ENCODE results near the gene TP53I13.
A peak's percentile ranks its signal among the peaks of the same experiment; 100 is the strongest.

Gene TP53I13

GRCh38 chr17:29582254-29582765, 13.8 kb downstream of the TP53I13 start:
- DNase-seq, result no peak

DNA sequence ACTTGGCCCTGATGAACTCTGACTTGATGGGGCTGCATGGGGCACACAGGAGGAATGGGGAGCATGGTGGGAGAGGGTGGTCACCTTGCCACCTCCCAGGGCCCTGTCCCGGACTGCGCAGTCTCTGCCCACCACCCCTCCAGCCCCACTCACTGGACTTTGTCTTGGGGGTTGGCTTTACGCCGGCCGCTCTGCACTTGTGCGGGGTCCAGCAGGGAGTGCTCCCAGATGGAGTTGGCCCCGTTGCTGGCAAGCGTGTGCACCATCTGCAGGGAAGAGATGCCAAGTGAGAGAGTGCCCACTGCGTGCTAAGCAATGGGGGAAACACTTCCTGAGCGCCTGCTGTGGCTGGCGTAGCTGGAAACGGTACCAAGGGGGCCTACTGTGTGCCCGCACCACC, 14.3 kb downstream of the TP53I13 start:
- DNase-seq, result no peak

DNA sequence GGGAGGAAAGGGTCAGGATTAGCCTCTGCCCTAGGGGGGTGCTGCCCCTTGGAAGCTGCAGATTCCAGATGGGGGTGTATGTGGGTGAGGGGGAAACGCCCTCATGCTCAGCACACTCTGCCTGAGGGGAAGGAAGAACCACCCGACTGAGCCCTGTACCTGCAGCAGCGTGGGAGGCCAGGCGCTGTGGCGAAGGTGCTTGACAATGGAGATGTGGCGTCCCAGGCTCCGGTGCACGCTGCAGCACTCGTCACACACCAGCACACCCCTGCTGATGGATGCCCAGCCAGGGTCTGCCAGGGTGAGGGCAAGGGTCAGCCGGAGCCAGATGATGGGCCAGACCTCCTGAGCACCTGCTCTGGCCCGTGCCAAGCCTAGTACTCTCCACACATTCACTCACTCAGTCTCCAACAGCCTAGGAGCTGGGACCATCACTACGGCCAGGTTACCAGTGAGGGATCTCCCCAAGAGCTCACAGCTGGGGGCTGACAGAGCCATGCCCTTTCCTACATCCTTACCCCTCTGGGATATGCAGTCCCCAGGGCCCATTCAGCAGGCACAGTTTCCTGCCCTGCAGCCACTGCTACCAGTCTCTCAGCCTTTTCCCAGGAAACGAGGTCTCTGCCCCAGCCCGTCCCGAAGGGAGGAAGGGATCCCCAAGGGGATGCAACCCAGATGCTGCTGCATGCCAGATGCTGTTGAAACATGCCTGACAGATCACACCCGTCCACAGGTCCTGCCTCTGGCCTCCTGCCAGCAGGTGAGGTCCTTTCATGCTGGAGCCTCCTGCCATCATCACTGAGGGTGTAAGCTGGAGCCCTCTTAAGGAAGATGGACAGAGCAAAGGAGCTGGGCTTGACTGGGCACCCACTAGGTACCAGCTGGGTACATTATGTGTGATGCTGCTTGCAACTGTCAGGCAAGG, 15.1 kb downstream of the TP53I13 start:
- DNase-seq, result no peak

DNA sequence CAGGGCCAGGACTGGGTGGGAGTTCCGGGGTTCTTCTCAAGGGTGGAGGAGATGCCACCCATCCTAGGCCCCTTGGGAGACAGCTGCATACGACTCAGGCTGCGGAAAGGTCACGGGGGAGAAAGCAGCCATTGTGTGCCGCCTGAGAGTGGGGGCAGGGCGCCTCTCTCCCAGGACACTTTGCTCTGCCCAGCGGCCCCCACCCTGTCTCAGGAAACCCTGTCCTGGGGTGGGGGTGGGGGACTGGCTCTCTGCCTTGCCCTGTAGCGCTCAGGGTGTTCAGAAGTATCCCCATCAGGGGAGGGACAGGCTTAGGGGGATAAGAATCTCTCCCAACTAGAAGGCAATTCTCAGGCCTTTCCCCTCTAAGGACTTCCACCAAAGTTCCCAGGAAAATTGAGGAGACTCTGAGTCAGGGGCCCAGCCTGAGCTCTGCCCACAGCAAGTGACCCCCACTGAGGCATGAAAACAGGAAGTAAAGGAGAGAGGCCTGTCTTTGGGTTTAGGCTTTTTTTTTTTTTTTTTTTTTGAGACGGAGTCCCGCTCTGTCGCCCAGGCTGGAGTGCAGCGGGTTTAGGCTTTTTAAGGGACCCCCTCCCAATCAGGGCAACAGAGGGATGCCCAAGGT, 16.1 kb downstream of the TP53I13 start:
- no peak for DNase-seq

DNA sequence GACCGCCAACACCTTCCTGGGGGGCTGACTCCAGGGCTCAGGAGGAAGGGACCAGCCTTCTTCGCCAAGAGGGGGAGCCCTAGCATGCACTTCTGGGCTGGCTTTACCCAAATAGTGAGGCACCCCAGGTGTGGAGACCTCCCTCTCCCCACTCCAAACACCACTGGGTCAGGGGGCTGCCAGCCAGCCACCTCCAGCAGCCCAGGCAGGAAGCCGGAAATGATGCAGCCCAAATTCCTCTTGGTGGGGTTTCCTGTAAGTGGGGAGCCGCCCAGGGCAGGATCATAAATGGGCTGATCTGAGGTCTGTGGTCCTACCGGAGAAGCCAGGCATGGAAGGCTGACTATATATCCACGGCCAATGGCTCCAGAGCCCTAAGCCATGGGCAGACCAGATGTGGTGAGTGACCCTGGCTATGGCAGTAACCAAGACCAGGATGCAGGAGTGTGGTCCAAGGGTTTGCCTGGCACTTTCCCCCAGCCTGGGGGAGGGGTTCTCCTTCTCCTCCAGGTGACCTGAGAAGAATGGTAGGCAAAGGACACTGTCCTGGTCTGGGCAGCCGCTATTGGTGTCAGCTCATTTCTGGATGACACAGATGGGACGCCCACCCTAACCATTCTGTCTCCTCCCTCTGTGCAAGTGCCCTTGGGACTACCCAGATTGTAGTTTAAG, 16.7 kb downstream of the TP53I13 start:
- DNase-seq, result peak; percentile 34

GRCh38 chr17:29586676-29587469, 18.4 kb downstream of the TP53I13 start:
- DNase-seq, result no peak

DNA sequence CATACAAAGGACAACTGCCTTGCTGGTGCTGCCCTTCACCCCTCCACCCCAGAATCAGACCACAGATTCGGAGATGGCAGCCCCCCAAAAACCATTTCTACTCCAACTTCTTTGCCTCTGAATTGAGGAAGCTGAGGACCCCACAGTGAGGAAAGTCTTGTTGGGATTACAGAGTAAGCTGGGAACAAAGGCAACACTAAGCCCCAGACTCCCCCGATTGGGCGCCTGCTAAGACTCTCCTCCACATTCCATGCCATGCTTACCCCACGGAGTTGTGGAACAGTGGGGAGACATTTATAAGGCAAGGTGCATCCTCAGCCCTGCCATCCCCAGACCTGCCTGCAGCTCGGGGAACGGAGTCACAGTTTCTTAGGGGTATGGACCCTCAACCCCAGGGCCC, 19.1 kb downstream of the TP53I13 start:
- no peak for DNase-seq

- DNase-seq, result no peak
Observed at GRCh38 chr17:29588017-29588561, 19.6 kb downstream of the TP53I13 start.

GRCh38 chr17:29588562-29589411, 20.3 kb downstream of the TP53I13 start:
- peak; percentile 51 for DNase-seq

- peak; percentile 85 for DNase-seq
Observed at GRCh38 chr17:29589524-29590410, 21.3 kb downstream of the TP53I13 start, which contains the start of gene GIT1. Gene GIT1 (minus strand): TSS chr17:29589648. CDS start chr17:29589378, 270 bp downstream.

- DNase-seq, result peak; percentile 21
Observed at GRCh38 chr17:29590411-29591145, 22.1 kb downstream of the TP53I13 start.

- peak; percentile 35 for DNase-seq
Observed at GRCh38 chr17:29591146-29591736, 22.7 kb downstream of the TP53I13 start.

DNA sequence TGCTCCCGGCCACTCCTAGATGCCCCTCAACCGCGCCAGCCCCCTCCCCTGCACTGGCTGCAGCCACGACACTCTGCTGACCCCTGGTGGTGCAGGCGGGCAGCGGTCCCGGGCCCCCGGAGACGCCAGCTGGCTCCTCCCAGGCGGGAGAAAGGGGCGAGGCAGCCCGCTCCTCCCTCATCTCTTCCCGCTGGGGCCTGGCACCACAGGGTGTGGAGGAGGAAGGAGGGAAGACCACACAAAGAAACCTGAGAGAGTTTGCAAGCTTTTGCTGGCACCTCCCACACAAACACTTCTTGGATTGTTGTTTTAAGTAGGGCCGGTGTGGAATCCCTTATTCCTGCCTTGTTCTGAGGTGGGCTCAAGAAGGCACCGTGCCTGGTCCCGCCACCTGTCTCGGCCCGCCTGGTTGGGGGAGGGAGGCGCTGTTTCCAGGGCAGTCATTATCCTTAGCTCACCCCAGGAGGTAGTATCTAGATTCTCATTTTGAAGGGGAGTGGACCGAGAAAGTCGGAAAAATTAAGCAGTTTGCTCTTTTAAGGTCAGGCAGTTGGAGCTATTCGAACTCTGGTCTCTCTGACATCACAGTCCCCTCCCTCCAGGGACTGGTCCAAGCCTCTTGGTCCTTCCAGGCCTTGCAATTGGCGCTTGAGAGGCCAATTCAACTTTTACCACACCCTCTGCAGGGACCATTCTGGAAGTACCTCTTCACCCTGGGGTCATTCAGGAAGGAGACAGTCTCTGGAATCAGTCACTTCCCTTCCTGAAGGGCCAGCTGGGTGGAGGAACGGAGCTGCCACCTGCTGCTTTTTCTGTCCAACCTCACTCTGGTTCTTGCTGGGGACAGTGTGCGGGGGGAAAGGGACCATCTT, 23.5 kb downstream of the TP53I13 start:
- DNase-seq, result peak; percentile 89

DNA sequence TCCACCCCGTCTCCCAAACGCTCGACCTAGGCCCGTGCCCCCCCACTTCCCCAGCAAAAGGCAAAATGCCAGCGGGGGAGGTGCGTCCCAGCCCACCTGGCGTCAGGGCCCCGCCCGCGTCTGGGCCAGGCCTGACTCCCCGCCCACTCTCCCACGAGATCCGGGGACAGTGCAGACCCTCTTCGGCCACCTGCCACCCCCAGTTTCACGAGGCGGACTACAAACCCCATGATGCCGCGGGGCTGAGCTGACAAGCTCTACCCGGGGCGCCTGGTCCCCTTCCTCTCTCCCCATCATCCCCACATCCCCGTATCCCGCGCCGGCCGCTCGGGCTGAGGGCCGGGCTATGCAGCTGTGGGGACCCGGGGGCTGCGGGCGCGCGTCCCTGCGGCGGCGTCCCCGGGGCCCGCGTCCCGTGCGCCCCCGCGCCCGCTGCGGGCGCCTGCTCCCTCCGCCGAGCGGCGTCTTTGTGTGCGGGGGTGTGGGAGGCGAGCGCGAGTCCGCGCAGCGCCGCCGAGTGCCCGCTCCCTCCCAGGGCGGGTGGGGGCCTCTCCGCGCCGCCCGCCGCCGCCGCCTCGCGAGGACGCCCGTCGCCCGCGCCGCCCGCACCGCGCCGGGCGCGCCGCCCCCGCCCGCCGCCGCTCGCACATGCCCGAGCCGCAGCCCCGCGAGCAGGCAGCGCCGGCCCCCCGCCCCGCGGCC, 24.5 kb downstream of the TP53I13 start, which contains the start of gene ANKRD13B:
ANKRD13B (plus strand) TSS at position 283 of the 702 bp plus-strand sequence. CDS start 490 bp downstream, outside the sequence.
- peak; percentile 63 for DNase-seq

GRCh38 chr17:29593591-29594518, 25.4 kb downstream of the TP53I13 start:
- DNase-seq, result no peak
